ENCODE results near the gene TOM1L1.

- TF ChIP-seq FOXP1 (CRISPR knock-in tag; IDR thresholded peaks at IDR 0.05; ENCODE audit: borderline replicate concordance) (no peak), CTCF (IDR thresholded peaks at IDR 0.05) (no peak), EMX1 (CRISPR knock-in tag; IDR thresholded peaks at IDR 0.05) (no peak)
Measured at GRCh38 chr17:54901230-54901822, 674 bp downstream of the TOM1L1 start.
